GM06990 (cell line): ENCODE data around the gene ZACN.
"Not testable (repeated sequence)": the region's sequence is repeated elsewhere in the genome, so short reads cannot be mapped to it uniquely, and the experiment has no call there.

Source experiments
- DNase-seq: peaks from one replicate; pipeline ENCODE4 v3.0.0-alpha.2; 2011; ENCODE audit not compliant: insufficient read length; ENCODE audit errors: extremely low read depth
- H3K27me3 ChIP-seq: replicated peaks from 2 replicates; pipeline ENCODE4 v1.6.0; 2011; ENCODE audit warnings: low read length; ENCODE audit not compliant: control insufficient read depth, insufficient read depth
- H3K36me3 ChIP-seq: 2 replicates; pipeline ENCODE4 v1.5.1; 2011; ENCODE audit warnings: low read length; ENCODE audit not compliant: control insufficient read depth, insufficient read depth
- H3K4me3 ChIP-seq: replicated peaks from 2 replicates; pipeline ENCODE4 v1.5.1; 2011; ENCODE audit warnings: low read depth, mild to moderate bottlenecking, control low read depth, low read length
- TF ChIP-seq, protein P1 (sequence below): IDR thresholded peaks from 2 replicates; pipeline ENCODE4 v1.5.1; 2011; ENCODE audit warnings: low read length, control low read depth, mild to moderate bottlenecking, inconsistent platforms; ENCODE audit not compliant: insufficient read depth, poor library complexity, severe bottlenecking

Gene ZACN

DNA sequence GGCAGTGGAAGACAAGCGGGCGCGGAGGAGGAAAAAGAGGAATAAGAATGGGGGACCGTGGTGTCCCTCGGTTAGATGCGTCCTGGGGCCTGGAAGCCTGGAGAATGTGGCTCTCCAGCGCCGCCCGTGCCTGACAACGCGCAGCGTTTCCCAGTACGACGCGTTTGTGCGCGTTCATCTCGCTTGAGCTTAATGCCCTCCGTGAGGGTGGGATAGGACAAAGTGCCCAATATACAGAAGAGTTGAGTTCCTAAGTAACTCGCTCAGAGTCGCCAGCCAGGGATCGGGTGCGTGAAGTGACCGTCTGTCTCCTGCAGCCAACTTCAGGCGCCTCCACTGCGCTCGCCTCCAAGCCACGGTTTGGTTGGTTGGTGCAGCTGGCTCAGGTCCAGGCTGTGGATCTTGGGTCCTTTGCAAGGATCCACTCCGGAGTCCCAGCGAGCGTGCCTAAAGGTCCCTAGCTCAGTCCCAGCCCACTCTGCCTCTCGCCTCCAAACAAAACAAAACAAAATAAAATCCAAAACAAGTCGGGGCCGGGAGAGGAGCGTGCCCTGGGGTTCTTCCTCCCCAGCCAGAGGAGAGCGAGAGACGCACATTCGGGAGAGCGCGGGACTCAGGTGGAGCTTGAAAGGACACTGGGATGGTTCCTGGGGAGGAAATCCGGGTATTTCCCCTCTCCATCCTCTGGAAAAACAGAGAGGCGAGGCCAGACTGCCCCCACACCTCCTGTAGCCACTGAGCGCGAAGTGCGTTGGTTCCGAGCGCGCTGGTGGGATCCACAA lies 3.4 kb upstream of the ZACN start:
- no peaks in the 10 kb centered on the region for H3K36me3 ChIP-seq
- DNase-seq = no peak
- TF ChIP-seq, protein P1, sequence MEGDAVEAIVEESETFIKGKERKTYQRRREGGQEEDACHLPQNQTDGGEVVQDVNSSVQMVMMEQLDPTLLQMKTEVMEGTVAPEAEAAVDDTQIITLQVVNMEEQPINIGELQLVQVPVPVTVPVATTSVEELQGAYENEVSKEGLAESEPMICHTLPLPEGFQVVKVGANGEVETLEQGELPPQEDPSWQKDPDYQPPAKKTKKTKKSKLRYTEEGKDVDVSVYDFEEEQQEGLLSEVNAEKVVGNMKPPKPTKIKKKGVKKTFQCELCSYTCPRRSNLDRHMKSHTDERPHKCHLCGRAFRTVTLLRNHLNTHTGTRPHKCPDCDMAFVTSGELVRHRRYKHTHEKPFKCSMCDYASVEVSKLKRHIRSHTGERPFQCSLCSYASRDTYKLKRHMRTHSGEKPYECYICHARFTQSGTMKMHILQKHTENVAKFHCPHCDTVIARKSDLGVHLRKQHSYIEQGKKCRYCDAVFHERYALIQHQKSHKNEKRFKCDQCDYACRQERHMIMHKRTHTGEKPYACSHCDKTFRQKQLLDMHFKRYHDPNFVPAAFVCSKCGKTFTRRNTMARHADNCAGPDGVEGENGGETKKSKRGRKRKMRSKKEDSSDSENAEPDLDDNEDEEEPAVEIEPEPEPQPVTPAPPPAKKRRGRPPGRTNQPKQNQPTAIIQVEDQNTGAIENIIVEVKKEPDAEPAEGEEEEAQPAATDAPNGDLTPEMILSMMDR = no peak
- H3K27me3 ChIP-seq = peaks cover 9% of the 10 kb centered on the region
- no peak overlapping the region for H3K4me3 ChIP-seq

DNA sequence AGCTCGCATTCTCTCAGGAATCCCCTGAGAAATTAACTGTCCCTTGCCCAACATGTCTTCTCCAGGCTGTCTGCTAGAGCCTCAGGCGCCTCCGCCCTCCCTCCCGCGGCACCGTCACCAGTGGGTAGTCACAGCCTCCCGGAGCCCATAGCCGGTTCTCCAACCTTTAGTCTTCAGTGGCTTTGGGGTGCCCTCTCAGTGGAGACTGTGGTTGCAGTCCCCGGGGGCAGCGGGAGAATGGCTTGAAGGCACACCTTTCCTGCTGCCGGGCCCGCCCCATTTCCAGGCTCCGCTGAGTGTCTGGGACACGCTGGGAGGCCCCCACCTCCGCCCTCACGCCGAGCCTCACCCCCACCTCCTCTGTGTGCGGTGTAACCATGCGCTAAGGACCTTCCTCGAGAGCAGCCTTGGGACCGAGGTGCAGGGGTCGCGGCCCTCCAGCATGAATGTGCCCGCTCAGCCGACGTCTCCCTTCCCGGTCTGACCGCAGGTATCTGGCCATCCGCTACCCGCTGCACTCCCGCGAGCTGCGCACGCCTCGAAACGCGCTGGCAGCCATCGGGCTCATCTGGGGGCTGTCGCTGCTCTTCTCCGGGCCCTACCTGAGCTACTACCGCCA lies 2.7 kb upstream of the ZACN start:
- no peak for DNase-seq
- peaks cover 9% of the 10 kb centered on the region for H3K27me3 ChIP-seq
- TF ChIP-seq, protein P1 = no peak
- no peaks in the 10 kb centered on the region for H3K36me3 ChIP-seq
- H3K4me3 ChIP-seq = no peak overlapping the region

DNA sequence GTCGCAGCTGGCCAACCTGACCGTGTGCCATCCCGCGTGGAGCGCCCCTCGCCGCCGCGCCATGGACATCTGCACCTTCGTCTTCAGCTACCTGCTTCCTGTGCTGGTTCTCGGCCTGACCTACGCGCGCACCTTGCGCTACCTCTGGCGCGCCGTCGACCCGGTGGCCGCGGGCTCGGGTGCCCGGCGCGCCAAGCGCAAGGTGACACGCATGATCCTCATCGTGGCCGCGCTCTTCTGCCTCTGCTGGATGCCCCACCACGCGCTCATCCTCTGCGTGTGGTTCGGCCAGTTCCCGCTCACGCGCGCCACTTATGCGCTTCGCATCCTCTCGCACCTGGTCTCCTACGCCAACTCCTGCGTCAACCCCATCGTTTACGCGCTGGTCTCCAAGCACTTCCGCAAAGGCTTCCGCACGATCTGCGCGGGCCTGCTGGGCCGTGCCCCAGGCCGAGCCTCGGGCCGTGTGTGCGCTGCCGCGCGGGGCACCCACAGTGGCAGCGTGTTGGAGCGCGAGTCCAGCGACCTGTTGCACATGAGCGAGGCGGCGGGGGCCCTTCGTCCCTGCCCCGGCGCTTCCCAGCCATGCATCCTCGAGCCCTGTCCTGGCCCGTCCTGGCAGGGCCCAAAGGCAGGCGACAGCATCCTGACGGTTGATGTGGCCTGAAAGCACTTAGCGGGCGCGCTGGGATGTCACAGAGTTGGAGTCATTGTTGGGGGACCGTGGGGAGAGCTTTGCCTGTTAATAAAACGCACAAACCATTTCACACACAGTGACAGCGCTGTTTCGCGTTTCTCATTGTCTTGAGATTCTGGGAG lies 2.0 kb upstream of the ZACN start:
- Histone ChIP-seq H3K4me3 (no peak overlapping the region), H3K36me3 (no peaks in the 10 kb centered on the region; the same call in 1 of the 2 replicates), H3K27me3 (peaks cover 9% of the 10 kb centered on the region)
- TF ChIP-seq, protein P1 = no peak
- no peak for DNase-seq

DNA sequence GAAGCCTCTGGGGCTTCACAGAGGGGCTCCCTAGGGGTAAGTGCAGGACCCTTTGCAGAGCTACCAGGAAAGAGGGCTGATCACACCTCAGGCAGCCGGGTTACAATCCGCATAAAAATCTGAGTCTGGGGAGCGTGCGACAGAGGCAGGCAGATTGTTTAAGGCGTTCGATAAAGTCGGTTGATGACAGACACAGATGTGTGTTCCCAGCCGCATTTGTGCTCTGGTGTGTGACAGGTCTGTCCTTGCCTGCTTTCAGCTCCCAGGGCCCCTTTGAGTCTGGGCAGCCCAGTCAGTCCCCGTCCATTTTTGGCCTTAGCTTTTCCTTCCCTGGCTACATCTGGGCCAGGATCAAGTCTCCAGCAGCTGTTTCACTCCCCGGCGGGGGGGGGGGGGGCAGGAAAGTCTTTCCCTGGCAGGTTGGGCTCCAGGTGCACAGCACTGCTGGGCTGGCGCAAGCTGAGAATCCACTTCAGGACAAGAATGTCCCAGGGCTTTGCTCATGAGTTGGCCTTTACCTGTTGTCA lies 1.3 kb upstream of the ZACN start:
- peaks cover 9% of the 10 kb centered on the region for H3K27me3 ChIP-seq
- DNase-seq = no peak
- H3K4me3 ChIP-seq = no peak overlapping the region
- H3K36me3 ChIP-seq = no peaks in the 10 kb centered on the region; the same call in none of the 2 replicates
- TF ChIP-seq, protein P1 = no peak

DNA sequence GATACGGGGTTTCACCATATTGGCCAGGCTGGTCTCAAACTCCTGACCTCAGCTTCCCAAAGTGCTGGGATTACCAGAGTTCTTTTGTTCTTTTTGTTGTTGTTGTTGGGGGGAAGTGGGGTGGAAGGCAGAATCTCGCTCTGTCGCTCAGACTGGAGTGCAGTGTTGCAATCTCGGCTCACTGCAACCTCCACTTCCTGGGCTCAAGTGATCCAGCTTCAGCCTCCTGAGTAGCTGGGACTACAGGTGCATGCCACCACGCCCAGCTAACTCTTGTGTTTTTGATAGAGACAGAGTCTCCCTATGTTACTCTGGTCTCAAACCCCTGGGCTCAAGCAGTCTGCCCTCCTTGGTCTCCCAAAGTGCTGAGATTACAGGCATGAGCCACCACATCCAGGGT lies 612 bp upstream of the ZACN start:
- not testable (repeated sequence) for H3K4me3 ChIP-seq, H3K36me3 ChIP-seq, H3K27me3 ChIP-seq, DNase-seq
